ENCODE measurements around the gene TMEM127.

GRCh38 chr2:96213379-96213778 lies 52.4 kb downstream of the TMEM127 start:
- TF ChIP-seq PKNOX1 (IDR thresholded peaks at IDR 0.05) = no peak
- TF ChIP-seq BHLHE40 (IDR thresholded peaks at IDR 0.05; ENCODE audit: borderline replicate concordance) = no peak
- TF ChIP-seq SP1 (IDR thresholded peaks at IDR 0.05) = no peak
- TF ChIP-seq FOXA1 (IDR thresholded peaks at IDR 0.05) = no peak
- TF ChIP-seq HDGF (IDR thresholded peaks at IDR 0.05; ENCODE audit: borderline replicate concordance) = no peak
- peak; percentile 35; the same call in 1 of the 2 replicates for TF ChIP-seq L3MBTL2 (conservative IDR thresholded peaks at IDR 0.05)
- TF ChIP-seq ZNF384 (IDR thresholded peaks at IDR 0.05) = no peak
- no peak for TF ChIP-seq ELF4 (IDR thresholded peaks at IDR 0.05)
- TF ChIP-seq CTBP1 (IDR thresholded peaks at IDR 0.05; ENCODE audit: borderline replicate concordance) = no peak
- TF ChIP-seq FOXK2 (IDR thresholded peaks at IDR 0.05) = no peak
- TF ChIP-seq ARNT (IDR thresholded peaks at IDR 0.05) = no peak
- TF ChIP-seq FOXM1 (IDR thresholded peaks at IDR 0.05; ENCODE audit: borderline replicate concordance) = no peak
- TF ChIP-seq SUZ12 (IDR thresholded peaks at IDR 0.05) = no peak
